Nephron progenitor cell (in vitro differentiated cells): Measurements from ENCODE around the gene CCDC59.

Source experiments
- DNase-seq: peaks from one replicate; pipeline ENCODE4 v3.0.0; 2021
- H3K27ac Mint-ChIP-seq: 2 replicates; pipeline ENCODE4 v1.8.0; 2021; ENCODE audit warnings: mild to moderate bottlenecking, moderate library complexity, mixed read lengths
- H3K27me3 Mint-ChIP-seq: 2 replicates; pipeline ENCODE4 v1.8.0; 2021; ENCODE audit warnings: mild to moderate bottlenecking, low read depth, mixed read lengths; ENCODE audit not compliant: poor library complexity
- H3K36me3 Mint-ChIP-seq: 2 replicates; pipeline ENCODE4 v1.8.0; 2021; ENCODE audit warnings: low read depth, mixed read lengths
- H3K4me1 Mint-ChIP-seq: 2 replicates; pipeline ENCODE4 v1.8.0; 2021; ENCODE audit warnings: mixed read lengths
- H3K4me3 Mint-ChIP-seq: 2 replicates; pipeline ENCODE4 v1.8.0; 2021; ENCODE audit warnings: mild to moderate bottlenecking, moderate library complexity, mixed read lengths
- H3K9me3 Mint-ChIP-seq: 2 replicates; pipeline ENCODE4 v1.8.0; 2021; ENCODE audit warnings: mild to moderate bottlenecking, moderate library complexity, mixed read lengths
- CTCF ChIP-seq: fragments of 200-600 bp; sonication (generic); IDR thresholded peaks from 2 replicates; pipeline ENCODE4 v1.5.0; 2021; ENCODE audit warnings: antibody characterized with exemption

CCDC59 gene

GRCh38 chr12:82359115-82359478 lies 910 bp upstream of the CCDC59 start:
- peak; percentile 22 for DNase-seq

GRCh38 chr12:82357845-82358199 lies 365 bp downstream of the CCDC59 start:
- Mint-ChIP-seq H3K27me3 (no peaks in the 10 kb centered on the region), H3K4me3 (peak overlapping the region; percentile 99), H3K4me1 (peaks cover 41% of the 10 kb centered on the region), H3K27ac (peak overlapping the region; percentile 100), H3K36me3 (peaks cover 42% of the 10 kb centered on the region), H3K9me3 (no peaks in the 10 kb centered on the region)
- TF ChIP-seq CTCF: no peak
- DNase-seq: no peak

More at GRCh38 chr12:82359115-82359478, 910 bp upstream of the CCDC59 start:
- no peak for TF ChIP-seq CTCF
- H3K4me1 Mint-ChIP-seq: peaks cover 42% of the 10 kb centered on the region
- H3K36me3 Mint-ChIP-seq: peaks cover 36% of the 10 kb centered on the region
- no peaks in the 10 kb centered on the region for H3K9me3 Mint-ChIP-seq
- peak overlapping the region; percentile 99 for H3K4me3 Mint-ChIP-seq
- no peaks in the 10 kb centered on the region for H3K27me3 Mint-ChIP-seq
- H3K27ac Mint-ChIP-seq: peak overlapping the region; percentile 12

- peaks cover 36% of the 10 kb centered on the region for H3K4me1 Mint-ChIP-seq
- peak overlapping the region; percentile 100 for H3K27ac Mint-ChIP-seq
- H3K36me3 Mint-ChIP-seq: peaks cover 42% of the 10 kb centered on the region
- no peak for TF ChIP-seq CTCF
- H3K4me3 Mint-ChIP-seq: peak overlapping the region; percentile 99
- DNase-seq: no peak
- no peaks in the 10 kb centered on the region for H3K9me3 Mint-ChIP-seq
- H3K27me3 Mint-ChIP-seq: no peaks in the 10 kb centered on the region
These were observed 847 bp downstream of the CCDC59 start for GRCh38 chr12:82357340-82357739.

- H3K27me3 Mint-ChIP-seq: peaks cover 4% of the 10 kb centered on the region
- H3K27ac Mint-ChIP-seq: no peak overlapping the region
- H3K36me3 Mint-ChIP-seq: peaks cover 29% of the 10 kb centered on the region
- H3K9me3 Mint-ChIP-seq: no peaks in the 10 kb centered on the region
- no peak overlapping the region for H3K4me3 Mint-ChIP-seq
- TF ChIP-seq CTCF: no peak
- H3K4me1 Mint-ChIP-seq: peaks cover 7% of the 10 kb centered on the region
- DNase-seq: no peak
These were observed 6.8 kb downstream of the CCDC59 start for GRCh38 chr12:82351390-82351789.

- no peak for TF ChIP-seq CTCF
- no peak overlapping the region for H3K27ac Mint-ChIP-seq
- H3K27me3 Mint-ChIP-seq: peaks cover 4% of the 10 kb centered on the region
- no peak overlapping the region for H3K4me3 Mint-ChIP-seq
- H3K9me3 Mint-ChIP-seq: no peaks in the 10 kb centered on the region
- peaks cover 18% of the 10 kb centered on the region for H3K36me3 Mint-ChIP-seq
- no peak for DNase-seq
- H3K4me1 Mint-ChIP-seq: no peaks in the 10 kb centered on the region
These were observed 8.0 kb downstream of the CCDC59 start for GRCh38 chr12:82350161-82350560.

- Mint-ChIP-seq H3K9me3 (no peaks in the 10 kb centered on the region), H3K27me3 (no peaks in the 10 kb centered on the region), H3K27ac (no peak overlapping the region)
These were observed 28.7 kb downstream of the CCDC59 start for GRCh38 chr12:82329508-82329907.

More at GRCh38 chr12:82329508-82329907, 28.7 kb downstream of the CCDC59 start:
- H3K4me1 Mint-ChIP-seq: no peaks in the 10 kb centered on the region
- DNase-seq: no peak
- no peak for TF ChIP-seq CTCF
- no peaks in the 10 kb centered on the region for H3K36me3 Mint-ChIP-seq
- H3K4me3 Mint-ChIP-seq: no peak overlapping the region
